Measurements from ENCODE around the gene EFNB3. TPM values are rescaled to one million over a fixed set of nuclear protein-coding genes. Genes with fewer than 3 reads are reported as not detected.

Gene EFNB3, protein sequence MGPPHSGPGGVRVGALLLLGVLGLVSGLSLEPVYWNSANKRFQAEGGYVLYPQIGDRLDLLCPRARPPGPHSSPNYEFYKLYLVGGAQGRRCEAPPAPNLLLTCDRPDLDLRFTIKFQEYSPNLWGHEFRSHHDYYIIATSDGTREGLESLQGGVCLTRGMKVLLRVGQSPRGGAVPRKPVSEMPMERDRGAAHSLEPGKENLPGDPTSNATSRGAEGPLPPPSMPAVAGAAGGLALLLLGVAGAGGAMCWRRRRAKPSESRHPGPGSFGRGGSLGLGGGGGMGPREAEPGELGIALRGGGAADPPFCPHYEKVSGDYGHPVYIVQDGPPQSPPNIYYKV
- total RNA-seq, result not detected

DNA sequence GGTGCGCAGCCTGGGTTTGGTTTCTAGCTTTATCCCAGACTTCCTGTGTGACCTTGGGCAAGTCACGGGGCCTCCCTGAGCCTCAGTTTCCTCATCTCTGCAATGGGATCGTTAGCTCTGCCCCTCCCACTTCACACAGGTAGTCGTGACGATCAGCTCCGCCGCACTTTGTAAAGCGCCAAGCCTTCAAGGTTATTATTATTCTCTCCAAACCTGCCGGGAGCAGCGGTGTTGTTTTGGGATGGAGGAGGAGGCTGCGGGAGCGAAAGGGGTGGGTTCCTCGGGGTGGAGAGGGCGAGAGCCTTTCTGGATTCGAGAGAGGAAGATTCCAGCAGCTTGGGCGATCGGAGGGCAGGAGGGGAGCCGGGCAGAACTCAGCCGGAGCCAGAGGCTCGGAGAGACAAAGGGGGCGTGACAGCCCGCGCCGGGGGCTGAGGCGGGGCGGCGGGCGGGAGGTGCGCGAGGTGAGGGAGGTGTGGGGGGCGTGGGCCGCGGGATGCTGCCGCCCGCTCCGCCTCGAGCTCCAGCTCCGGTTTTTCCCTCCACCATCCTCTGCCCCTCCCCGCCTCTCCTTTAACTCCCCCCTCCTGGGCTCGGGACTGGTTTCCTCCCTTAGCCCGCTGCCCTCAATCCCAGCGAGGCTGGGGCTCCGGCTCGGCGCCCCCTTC is at the start of gene EFNB3:
EFNB3 (plus strand) TSS at position 602 of the 668 bp plus-strand sequence. CDS start 397 bp downstream, outside the sequence.
- H3K36me3 Mint-ChIP-seq (ENCODE audit: low read depth), result peaks cover 29% of the 10 kb centered on the region
- H3K9me3 Mint-ChIP-seq, result no peaks in the 10 kb centered on the region
- intact Hi-C loops (cut with micrococcal nuclease), result no loop called here
- POLR2A ChIA-PET, result interaction anchor here (5.7 kb wide), 1 partner anchor 17 kb away, joined by 54 read pairs; the partner anchor contains the start of genes TP53 and WRAP53
- TF ChIP-seq, protein P1, sequence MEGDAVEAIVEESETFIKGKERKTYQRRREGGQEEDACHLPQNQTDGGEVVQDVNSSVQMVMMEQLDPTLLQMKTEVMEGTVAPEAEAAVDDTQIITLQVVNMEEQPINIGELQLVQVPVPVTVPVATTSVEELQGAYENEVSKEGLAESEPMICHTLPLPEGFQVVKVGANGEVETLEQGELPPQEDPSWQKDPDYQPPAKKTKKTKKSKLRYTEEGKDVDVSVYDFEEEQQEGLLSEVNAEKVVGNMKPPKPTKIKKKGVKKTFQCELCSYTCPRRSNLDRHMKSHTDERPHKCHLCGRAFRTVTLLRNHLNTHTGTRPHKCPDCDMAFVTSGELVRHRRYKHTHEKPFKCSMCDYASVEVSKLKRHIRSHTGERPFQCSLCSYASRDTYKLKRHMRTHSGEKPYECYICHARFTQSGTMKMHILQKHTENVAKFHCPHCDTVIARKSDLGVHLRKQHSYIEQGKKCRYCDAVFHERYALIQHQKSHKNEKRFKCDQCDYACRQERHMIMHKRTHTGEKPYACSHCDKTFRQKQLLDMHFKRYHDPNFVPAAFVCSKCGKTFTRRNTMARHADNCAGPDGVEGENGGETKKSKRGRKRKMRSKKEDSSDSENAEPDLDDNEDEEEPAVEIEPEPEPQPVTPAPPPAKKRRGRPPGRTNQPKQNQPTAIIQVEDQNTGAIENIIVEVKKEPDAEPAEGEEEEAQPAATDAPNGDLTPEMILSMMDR (IDR thresholded peaks at IDR 0.05), result no peak
- peaks cover 14% of the 10 kb centered on the region for H3K4me1 Mint-ChIP-seq (ENCODE audit: low read depth)
- CTCF ChIA-PET, result interaction anchor here (0.8 to 2.4 kb wide), 3 partner anchors 16 to 39 kb away, joined by 3 to 8 read pairs (median 8); partner anchors contain the start of genes TP53 and WRAP53
- DNase-seq (no peak), ATAC-seq (peak; percentile 14)
- H3K27ac Mint-ChIP-seq, result no peak within 1 kb of the TSS
- H3K4me3 Mint-ChIP-seq, result peak within 1 kb of the TSS; percentile 43
- peaks cover 44% of the 10 kb centered on the region for H3K27me3 Mint-ChIP-seq

DNA sequence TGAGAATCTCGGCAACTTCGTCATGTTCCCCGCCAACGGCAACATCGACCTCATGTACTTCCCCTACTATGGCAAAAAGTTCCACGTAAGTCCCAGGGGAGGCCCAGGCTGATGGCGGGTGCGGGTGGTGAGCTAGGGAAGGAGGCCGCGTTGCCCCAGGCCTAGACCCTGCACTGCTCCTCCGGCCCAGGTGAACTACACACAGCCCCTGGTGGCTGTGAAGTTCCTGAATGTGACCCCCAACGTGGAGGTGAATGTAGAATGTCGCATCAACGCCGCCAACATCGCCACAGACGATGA is 49.5 kb upstream of the EFNB3 start:
- Mint-ChIP-seq H3K9me3 (no peaks in the 10 kb centered on the region), H3K4me3 (no peak overlapping the region), H3K36me3 (ENCODE audit: low read depth) (no peaks in the 10 kb centered on the region), H3K27ac (no peak overlapping the region), H3K27me3 (peaks cover 22% of the 10 kb centered on the region), H3K4me1 (ENCODE audit: low read depth) (peaks cover 6% of the 10 kb centered on the region)
- ChIA-PET CTCF (no interaction called here), POLR2A (interaction anchor here (1.1 kb wide), 1 partner anchor 12 kb away, joined by 4 read pairs; no protein-coding TSS in a partner anchor)
- intact Hi-C loops (cut with micrococcal nuclease), result no loop called here
- DNase-seq (no peak), ATAC-seq (no peak)
- TF ChIP-seq, protein P1 (IDR thresholded peaks at IDR 0.05), result no peak

DNA sequence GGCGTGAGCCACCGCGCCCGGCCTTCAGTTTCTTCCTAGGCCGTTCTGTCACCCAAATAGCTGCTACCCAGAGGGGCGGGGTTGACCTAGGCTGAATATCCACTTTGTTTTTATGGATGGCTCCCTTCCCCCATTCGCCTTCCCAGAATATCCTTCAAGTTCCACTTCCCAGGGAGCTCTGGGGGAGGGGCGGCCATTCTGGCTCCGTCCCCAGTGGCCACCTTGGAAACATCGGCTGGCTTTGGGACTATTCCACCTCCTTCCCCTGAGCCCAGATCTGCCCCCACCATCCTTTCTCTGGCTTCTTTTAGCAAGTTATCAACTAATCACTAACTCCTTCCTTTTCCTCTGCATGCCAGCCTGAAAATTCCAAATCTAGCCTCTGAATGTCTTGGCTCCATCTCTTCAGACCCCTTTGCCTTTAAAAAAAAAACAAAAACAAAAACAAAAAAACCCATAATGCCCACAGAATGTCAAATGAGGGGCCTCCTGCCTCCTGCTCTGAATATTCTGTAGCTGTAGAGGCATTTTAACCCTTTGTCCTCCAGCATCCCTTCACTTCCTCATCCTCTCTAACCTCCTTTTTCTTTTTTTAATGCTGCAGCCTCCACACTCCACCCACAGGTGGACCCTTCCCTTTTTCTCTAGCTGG is 47.9 kb upstream of the EFNB3 start:
- Mint-ChIP-seq H3K4me3 (no peak overlapping the region), H3K36me3 (ENCODE audit: low read depth) (no peaks in the 10 kb centered on the region), H3K27me3 (peaks cover 13% of the 10 kb centered on the region)

DNA sequence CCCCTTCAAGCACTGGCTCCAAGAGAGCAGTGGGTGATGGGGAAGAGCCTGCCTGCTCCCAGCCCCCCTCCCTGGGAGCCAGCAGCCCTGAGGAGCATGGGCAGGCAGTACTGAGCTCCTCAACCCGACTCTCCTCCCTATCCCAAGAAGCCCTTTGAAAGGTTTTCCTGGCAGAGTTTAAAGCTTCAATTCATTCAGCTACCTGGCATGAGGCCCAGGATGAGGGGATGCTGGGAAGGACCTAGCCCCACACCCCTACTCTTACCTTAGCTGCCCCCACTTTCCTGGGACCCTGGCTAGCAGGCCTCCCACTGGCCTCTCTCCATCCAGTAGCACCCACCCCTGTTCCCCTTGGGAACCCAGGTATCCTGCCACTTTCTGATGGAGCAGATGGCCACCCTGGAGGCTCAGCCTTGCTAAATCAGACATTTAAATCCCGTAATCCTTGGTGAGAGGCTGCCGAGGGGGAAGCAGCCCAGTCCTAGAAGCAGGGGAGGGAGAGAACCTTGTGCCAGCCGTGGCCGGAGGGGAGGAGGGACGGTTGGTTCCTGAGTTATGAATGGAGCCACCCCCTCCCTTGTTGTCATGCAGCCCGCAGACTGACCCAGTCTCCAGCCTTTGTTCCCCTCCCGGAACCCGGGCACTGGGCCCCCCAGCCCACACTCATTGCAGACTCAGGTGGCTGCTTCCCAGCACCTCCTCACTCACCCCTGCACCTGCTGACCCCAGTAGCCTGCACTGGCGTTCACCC is 37.2 kb upstream of the EFNB3 start:
- DNase-seq (no peak), ATAC-seq (no peak)
- no peak overlapping the region for H3K27ac Mint-ChIP-seq
- TF ChIP-seq, protein P1 (IDR thresholded peaks at IDR 0.05), result no peak
- ChIA-PET POLR2A (interaction anchor here (0.6 to 1.3 kb wide), 5 partner anchors 13 to 79 kb away, joined by 3 to 5 read pairs (median 3); partner anchors contain the start of gene ATP1B2), CTCF (interaction anchor here (1.6 kb wide), 1 partner anchor 9 kb away, joined by 3 read pairs; no protein-coding TSS in a partner anchor)
- H3K4me3 Mint-ChIP-seq, result no peak overlapping the region
- H3K27me3 Mint-ChIP-seq, result no peaks in the 10 kb centered on the region
- intact Hi-C loops (cut with micrococcal nuclease), result no loop called here
- H3K36me3 Mint-ChIP-seq (ENCODE audit: low read depth), result peaks cover 23% of the 10 kb centered on the region
- H3K4me1 Mint-ChIP-seq (ENCODE audit: low read depth), result no peaks in the 10 kb centered on the region
- no peaks in the 10 kb centered on the region for H3K9me3 Mint-ChIP-seq

More for the DNA sequence above, 47.9 kb upstream of the EFNB3 start:
- DNase-seq (no peak), ATAC-seq (no peak)
- intact Hi-C loops (cut with micrococcal nuclease), result no loop called here
- TF ChIP-seq, protein P1 (IDR thresholded peaks at IDR 0.05), result no peak
- H3K4me1 Mint-ChIP-seq (ENCODE audit: low read depth), result no peaks in the 10 kb centered on the region
- POLR2A ChIA-PET, result interaction anchor here (0.9 kb wide), 1 partner anchor 33 kb away, joined by 3 read pairs; no protein-coding TSS in a partner anchor
- no peaks in the 10 kb centered on the region for H3K9me3 Mint-ChIP-seq
- CTCF ChIA-PET, result interaction anchor here (3.3 kb wide), 1 partner anchor 16 kb away, joined by 17 read pairs; no protein-coding TSS in a partner anchor
- no peak overlapping the region for H3K27ac Mint-ChIP-seq
